ENCODE measurements around the gene CAVIN2.

CAVIN2 gene

GRCh38 chr2:191821078-191821477 is 25.8 kb downstream of the CAVIN2 start:
- H3K4me3 ChIP-seq (ENCODE audit: low read depth, low read length) = no peak overlapping the region
- CTCF ChIA-PET = interaction anchor here (1.0 to 16.5 kb wide), 3 partner anchors 8 to 337 kb away, joined by 3 to 601 read pairs (median 8); no protein-coding TSS in a partner anchor
- no peak for DNase-seq (ENCODE audit: low read depth, low spot score)
- no peak for TF ChIP-seq CTCF (IDR thresholded peaks at IDR 0.05; ENCODE audit: insufficient read depth, low read length, missing control alignments)
- POLR2A ChIA-PET = no interaction called here

- H3K4me3 ChIP-seq (ENCODE audit: low read depth, low read length) = no peak overlapping the region
- ChIA-PET POLR2A (interaction anchor here (0.6 kb wide), 2 partner anchors 337 to 344 kb away, joined by 3 to 4 read pairs; no protein-coding TSS in a partner anchor), CTCF (interaction anchor here (1.4 to 16.5 kb wide), 4 partner anchors 8 to 467 kb away, joined by 5 to 601 read pairs (median 8); no protein-coding TSS in a partner anchor)
- no peak for TF ChIP-seq CTCF (IDR thresholded peaks at IDR 0.05; ENCODE audit: insufficient read depth, low read length, missing control alignments)
- DNase-seq (ENCODE audit: low read depth, low spot score) = no peak
Observed at GRCh38 chr2:191818725-191819350, 28.1 kb downstream of the CAVIN2 start.

GRCh38 chr2:191818133-191818532 is 28.8 kb downstream of the CAVIN2 start:
- TF ChIP-seq CTCF (IDR thresholded peaks at IDR 0.05; ENCODE audit: insufficient read depth, low read length, missing control alignments) = no peak
- no peak for DNase-seq (ENCODE audit: low read depth, low spot score)
- POLR2A ChIA-PET = interaction anchor here (0.6 kb wide), 1 partner anchor 338 kb away, joined by 3 read pairs; no protein-coding TSS in a partner anchor
- CTCF ChIA-PET = interaction anchor here (1.4 to 16.5 kb wide), 4 partner anchors 9 to 468 kb away, joined by 5 to 601 read pairs (median 8); no protein-coding TSS in a partner anchor
- H3K4me3 ChIP-seq (ENCODE audit: low read depth, low read length) = no peak overlapping the region

GRCh38 chr2:191815010-191815409 is 31.9 kb downstream of the CAVIN2 start:
- POLR2A ChIA-PET = no interaction called here
- no peak overlapping the region for H3K4me3 ChIP-seq (ENCODE audit: low read depth, low read length)
- CTCF ChIA-PET = interaction anchor here (1.0 to 16.5 kb wide), 6 partner anchors 11 to 473 kb away, joined by 3 to 601 read pairs (median 22); no protein-coding TSS in a partner anchor
- TF ChIP-seq CTCF (IDR thresholded peaks at IDR 0.05; ENCODE audit: insufficient read depth, low read length, missing control alignments) = no peak
- DNase-seq (ENCODE audit: low read depth, low spot score) = no peak

GRCh38 chr2:191813943-191814342 is 32.9 kb downstream of the CAVIN2 start:
- CTCF ChIA-PET = interaction anchor here (1.0 to 16.5 kb wide), 9 partner anchors 12 to 473 kb away, joined by 3 to 601 read pairs (median 33); no protein-coding TSS in a partner anchor
- TF ChIP-seq CTCF (IDR thresholded peaks at IDR 0.05; ENCODE audit: insufficient read depth, low read length, missing control alignments) = no peak
- POLR2A ChIA-PET = no interaction called here
- no peak overlapping the region for H3K4me3 ChIP-seq (ENCODE audit: low read depth, low read length)
- no peak for DNase-seq (ENCODE audit: low read depth, low spot score)

GRCh38 chr2:191811807-191812602 is 34.9 kb downstream of the CAVIN2 start:
- ChIA-PET CTCF (interaction anchor here (0.6 to 16.5 kb wide), 71 partner anchors 9 to 475 kb away, joined by 3 to 601 read pairs (median 4); partner anchors contain the start of genes CAVIN2 and TMEFF2), POLR2A (interaction anchor here (0.6 to 1.2 kb wide), 2 partner anchors 340 to 350 kb away, joined by 3 to 5 read pairs; no protein-coding TSS in a partner anchor)
- peak; percentile 76 for TF ChIP-seq CTCF (IDR thresholded peaks at IDR 0.05; ENCODE audit: insufficient read depth, low read length, missing control alignments)
- no peak overlapping the region for H3K4me3 ChIP-seq (ENCODE audit: low read depth, low read length)
- no peak for DNase-seq (ENCODE audit: low read depth, low spot score)

All from AG04449 (cell line).